Epithelial cell of esophagus (primary cell): ENCODE results near the gene IL24.
A peak's percentile ranks its signal among the peaks of the same experiment; 100 is the strongest.

Source experiments
- DNase-seq: peaks from one replicate; pipeline ENCODE4 v3.0.0; 2010; ENCODE audit warnings: low read depth
- H3K4me3 ChIP-seq: 2 replicates; pipeline ENCODE4 v1.5.1; 2011; ENCODE audit warnings: mild to moderate bottlenecking, low read length, control low read depth
- CTCF ChIP-seq: IDR thresholded peaks from 2 replicates; pipeline ENCODE4 v1.5.1; 2011; ENCODE audit warnings: low read depth, mild to moderate bottlenecking, low read length, control low read depth, inconsistent platforms; ENCODE audit not compliant: insufficient read depth; ENCODE audit errors: missing control alignments

IL24 gene

DNA sequence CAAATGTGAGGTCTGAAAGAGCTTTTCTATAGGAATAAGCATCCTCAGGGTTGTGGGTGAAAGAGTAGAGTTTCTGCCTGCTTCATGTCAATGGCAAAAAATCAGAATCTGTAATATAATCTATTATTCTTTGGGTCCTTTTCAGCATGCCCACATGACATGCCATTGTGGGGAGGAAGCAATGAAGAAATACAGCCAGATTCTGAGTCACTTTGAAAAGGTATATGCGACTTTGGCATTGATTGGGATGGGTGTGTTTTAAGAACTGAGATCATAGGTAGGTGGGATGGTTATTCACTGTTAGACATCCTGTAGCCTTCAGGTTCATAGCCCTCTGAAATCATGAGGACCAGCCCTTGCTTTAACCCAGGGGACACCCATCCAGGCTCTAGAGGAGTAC lies 30.0 kb upstream of the IL24 start:
- H3K4me3 ChIP-seq: no peak overlapping the region
- no peak for TF ChIP-seq CTCF
- DNase-seq: peak; percentile 74

DNA sequence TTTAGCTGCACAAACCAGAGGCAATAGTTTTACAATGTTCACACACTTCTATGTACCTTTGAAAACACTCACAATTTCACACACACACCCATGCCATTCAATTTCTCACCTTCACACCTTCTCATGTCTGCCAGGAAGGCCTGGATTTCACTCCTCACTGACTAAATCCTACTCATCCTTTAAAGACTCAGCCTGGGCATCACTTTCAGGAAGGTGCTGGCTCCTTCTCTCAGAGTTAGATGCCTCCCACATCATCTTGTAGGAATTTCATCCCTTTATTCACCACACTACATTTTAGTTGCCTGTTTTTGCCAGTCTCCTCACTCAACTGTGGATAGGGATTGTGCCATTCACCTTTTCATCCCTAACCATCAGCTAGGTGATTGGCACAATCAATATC lies 29.5 kb upstream of the IL24 start:
- peak; percentile 65 for DNase-seq
- TF ChIP-seq CTCF: no peak
- H3K4me3 ChIP-seq: no peak overlapping the region

DNA sequence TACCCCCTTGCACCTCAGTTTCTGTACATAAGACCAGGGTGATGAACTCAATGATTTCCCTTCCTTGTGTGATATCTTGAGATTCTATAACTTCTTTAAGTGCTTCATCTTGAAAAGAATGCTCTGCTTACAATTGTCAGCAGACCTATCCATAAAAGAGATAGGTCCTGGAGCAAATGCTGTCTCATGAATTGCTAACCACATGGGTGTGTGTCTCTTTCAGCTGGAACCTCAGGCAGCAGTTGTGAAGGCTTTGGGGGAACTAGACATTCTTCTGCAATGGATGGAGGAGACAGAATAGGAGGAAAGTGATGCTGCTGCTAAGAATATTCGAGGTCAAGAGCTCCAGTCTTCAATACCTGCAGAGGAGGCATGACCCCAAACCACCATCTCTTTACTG lies 29.0 kb upstream of the IL24 start:
- H3K4me3 ChIP-seq: no peak overlapping the region
- TF ChIP-seq CTCF: no peak
- no peak for DNase-seq

GRCh38 chr1:206872139-206872538 lies 25.1 kb upstream of the IL24 start:
- no peak overlapping the region for H3K4me3 ChIP-seq
- TF ChIP-seq CTCF: no peak
- no peak for DNase-seq

GRCh38 chr1:206873603-206874188 lies 23.5 kb upstream of the IL24 start:
- no peak for TF ChIP-seq CTCF
- no peak overlapping the region for H3K4me3 ChIP-seq
- DNase-seq: peak; percentile 81

DNA sequence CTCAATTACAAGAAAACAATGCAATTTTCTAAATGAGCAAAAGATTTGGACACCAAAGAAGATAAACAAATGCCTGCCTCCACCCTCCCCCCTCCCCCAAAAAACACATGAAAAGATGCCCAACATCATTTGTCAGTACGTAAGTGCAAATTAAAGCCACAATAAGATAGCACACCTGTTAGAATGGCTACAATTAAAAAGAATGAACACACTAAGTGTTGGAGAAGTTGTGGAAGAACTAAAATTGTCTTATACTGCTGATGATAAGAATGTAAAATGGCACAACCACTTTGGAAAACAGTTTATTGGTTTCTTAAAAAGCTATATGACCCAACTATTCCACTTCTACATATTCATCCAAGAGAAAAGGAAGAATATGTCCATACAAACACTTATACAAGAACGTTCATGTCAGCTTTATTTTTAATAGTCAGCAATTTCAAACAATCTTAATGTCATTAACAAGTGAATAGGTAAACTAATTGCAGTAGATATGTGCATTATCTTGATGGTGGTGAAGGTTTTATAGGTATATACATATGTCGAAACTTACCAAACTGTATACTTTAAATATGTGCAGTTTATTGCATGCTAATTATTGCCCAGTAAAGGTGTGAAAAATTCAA lies 21.4 kb upstream of the IL24 start:
- no peak for TF ChIP-seq CTCF
- no peak for DNase-seq
- no peak overlapping the region for H3K4me3 ChIP-seq

- no peak overlapping the region for H3K4me3 ChIP-seq
- no peak for DNase-seq
- peak; percentile 8 for TF ChIP-seq CTCF
Observed at GRCh38 chr1:206878456-206878855, 18.8 kb upstream of the IL24 start.
